ENCODE measurements around the gene GRIA4.
"Not testable (repeated sequence)": the region's sequence is repeated elsewhere in the genome, so short reads cannot be mapped to it uniquely, and the experiment has no call there.

The GRIA4 gene

DNA sequence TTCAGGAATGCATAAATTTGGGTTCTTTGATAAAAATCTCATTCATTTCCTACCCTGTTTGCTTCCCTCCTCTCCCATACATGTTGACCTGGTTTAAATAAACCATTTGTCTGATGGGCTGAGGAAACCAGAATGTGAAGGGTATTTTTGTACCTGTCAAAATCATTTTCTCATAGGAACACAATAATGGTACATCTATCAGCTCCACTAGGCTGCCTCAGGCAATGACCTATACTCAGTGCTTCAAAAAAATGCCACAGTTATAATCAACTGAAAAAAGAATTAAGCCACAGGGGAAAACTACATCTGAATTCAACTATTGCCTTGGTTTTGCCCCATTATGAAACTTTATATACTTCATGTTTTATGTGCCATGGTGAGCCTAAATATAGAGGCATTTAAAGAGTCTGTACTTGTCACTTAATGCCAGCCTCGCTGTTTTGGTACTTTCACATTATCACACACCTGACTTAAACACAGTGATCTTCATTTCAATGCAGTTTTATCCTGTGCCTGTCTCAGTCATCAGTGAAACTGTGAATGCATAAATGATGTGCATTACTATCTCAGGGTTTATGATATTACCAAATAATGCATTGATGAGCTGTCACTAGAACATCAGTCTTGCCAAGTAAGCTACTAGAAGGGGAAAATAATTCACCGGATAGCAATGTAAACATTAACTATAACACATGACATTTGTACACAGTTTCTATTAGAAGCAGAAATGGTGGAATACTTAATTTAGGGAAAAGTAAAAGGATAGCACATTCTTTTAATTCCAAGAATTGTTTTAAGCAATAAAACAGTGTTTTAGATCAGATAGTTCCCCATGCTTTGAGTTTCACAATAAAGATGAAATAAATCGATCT lies 319.4 kb downstream of the GRIA4 start:
- DNase-seq = no peak

DNA sequence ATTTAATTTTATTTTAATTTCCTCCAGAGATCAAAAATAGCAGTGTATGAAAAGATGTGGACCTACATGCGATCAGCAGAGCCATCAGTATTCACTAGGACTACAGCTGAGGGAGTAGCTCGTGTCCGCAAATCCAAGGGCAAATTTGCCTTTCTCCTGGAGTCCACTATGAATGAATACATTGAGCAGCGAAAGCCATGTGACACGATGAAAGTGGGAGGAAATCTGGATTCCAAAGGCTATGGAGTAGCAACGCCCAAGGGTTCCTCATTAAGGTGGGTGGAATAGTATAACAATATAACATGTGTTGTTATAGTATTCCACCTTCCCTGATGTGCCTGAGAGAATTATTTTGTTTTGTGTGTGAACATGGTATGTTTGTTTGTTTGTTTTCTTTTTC lies 323.8 kb downstream of the GRIA4 start:
- DNase-seq = no peak

DNA sequence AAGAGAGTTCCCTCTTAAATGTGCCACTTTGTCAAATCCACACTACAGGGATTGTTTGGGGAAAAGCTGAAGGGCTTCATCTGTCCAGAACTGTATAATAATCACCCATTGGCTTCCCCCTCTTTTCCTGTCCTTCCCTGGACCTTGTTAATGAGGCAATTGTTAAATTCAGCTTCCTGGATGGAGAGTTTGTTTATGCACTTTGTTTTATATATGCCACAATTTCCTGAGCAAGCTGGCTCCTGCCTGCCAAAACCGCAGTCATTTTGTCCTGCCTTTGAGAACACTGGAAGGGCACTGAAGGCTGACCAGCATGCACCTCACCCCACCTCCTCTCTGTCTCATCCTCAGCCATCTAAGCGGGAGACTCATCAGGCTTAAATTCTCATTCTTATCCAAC lies 325.9 kb downstream of the GRIA4 start:
- DNase-seq = no peak

DNA sequence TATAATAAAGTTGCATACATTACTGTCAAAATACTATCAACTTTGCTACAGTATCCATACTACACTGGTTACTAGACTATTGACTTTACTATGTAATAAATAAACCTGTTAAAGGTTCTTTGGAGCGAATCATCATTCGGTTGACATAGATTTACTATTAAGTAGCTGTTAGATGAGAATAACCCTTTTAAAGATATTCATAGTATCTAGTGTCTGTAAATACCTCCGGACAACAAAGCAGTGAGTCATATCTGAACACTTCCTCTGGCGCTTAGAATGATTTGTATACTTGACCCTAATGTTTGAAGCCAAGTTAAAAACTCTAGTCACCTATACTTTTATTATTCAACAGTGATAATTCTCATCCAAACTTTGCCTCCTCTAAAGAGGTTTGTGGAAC lies 327.5 kb downstream of the GRIA4 start:
- no peak for DNase-seq

DNA sequence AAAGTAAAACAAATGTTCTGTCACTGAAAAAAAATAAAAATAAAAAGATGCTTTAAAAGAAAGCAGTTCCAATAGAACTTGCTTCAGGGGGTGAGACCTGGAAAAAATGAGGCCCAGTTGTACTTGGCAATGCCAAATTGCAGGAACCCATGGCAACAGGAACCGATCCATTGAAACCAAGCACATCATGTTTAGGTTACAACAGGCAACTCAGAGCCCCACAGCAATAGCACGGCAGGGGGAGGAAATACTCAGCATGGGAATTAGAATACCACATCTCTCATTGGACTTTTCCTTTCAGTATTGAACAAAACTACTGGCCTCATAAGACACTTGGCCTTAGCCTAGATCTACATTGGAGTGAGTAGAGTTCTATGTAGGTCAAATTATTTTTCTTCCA lies 327.9 kb downstream of the GRIA4 start:
- no peak for DNase-seq

DNA sequence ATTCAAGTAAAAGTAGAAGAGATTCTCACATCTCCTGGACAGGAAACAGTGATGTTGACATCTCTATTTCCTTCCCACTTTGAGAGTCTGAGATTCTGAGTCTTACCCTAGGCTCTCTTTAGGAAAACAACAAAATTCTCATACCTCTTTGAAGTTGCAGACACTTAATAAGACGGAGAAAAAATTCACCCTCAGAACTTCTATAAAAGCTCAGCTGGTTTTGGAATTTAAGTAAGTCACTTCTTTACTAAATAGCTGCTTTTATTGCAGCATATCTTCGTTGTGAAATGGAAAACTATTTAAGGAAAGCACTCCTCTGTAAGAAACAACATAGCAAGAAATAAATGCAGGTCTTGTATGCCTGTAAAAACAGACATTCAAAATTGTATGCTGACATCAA lies 333.0 kb downstream of the GRIA4 start:
- no peak for DNase-seq

DNA sequence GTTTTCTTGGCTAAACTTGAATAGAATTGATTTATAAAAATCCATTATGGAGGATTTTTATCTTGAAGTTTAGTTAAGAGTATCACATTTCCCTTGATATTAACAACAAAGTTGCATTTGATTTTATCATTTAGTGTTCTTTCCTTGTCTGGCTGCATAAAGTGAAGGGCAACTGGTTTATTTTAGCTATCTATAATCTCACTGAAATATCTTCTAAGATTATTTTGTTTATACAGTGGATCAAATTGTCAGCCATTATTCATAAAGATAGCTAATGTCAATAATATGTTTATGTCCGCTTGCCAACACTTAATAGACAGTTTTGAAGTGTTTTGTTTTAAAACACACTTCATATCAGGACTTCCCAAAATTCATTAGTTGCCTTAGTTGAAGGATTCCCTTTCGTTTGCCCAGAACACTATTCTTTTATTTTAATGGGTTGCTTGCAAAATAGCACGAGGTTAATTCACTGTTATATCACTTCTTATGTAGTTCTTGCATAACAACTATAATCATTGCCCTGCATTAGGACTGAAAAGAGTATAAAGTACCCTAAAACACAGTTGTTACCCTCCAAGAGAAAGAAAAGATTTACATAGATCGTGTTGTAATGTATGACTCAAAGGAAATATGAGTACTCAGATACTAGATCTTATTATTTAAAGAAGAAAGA lies 339.2 kb downstream of the GRIA4 start:
- DNase-seq = no peak

DNA sequence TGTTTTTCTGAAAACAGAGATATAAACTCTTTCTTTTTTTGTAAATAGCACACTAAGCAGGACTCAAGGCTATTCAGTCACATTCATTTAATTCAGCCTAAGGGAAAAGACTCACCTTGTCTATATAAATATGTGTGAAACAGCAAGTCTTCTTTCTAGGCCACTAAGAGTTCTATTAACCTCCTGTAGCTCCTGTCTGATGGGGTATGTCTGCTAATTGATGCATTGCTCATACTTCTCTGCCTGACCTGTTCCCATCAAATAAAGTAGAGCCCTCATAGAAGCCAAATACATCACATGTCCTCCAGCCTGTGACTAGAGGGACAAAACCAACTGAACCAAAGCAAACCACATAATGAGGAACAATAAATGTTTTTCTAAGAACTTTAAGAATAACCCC lies 344.0 kb downstream of the GRIA4 start:
- DNase-seq = no peak

DNA sequence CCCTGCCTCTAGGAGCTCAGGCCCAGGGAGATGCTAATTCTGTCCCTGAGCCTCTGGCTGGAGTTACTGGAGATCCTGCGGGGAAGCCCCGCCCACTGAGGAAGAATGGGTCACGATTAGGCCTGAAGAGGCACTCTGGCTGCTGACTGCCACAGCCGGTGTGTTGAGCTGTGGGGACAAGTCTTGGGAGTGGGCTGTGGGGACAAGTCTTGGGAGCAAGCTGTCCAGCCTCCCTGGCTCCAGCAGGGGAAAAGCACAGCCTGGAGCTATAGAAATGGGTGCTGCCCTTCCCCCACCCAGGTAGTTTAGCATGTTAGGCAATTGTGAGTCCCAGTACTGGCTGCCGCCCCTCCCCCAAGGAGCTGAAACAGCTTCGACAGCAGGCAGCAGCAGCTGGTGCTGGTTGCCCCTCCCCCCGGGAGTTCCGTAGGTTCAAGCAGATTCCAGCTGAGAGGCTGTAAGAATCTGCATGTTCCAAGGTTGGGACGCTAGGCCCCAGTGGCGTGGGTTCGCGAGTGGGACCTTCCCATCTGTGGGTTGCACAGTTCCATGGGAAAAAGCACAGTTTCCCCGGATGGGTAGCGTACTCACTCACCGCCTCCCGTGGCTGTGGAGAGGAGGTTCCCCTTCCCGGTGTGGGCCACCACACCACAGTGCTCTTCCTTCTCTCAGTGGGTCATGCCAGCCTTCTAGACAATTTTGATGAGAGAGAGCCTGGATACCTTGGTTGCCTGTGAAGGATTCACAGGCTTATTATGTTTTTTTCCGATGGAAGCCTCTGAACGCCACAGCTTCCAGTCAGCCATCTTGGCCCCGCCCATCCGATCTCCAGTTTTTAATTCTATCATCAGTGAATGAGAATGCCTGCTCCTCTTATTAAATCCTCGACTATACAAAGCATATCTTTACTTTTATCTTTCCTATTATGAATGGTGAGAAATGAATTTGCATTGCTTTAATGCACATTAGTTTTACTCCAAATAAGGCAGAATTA lies 350.7 kb downstream of the GRIA4 start:
- DNase-seq = peak; percentile 37

DNA sequence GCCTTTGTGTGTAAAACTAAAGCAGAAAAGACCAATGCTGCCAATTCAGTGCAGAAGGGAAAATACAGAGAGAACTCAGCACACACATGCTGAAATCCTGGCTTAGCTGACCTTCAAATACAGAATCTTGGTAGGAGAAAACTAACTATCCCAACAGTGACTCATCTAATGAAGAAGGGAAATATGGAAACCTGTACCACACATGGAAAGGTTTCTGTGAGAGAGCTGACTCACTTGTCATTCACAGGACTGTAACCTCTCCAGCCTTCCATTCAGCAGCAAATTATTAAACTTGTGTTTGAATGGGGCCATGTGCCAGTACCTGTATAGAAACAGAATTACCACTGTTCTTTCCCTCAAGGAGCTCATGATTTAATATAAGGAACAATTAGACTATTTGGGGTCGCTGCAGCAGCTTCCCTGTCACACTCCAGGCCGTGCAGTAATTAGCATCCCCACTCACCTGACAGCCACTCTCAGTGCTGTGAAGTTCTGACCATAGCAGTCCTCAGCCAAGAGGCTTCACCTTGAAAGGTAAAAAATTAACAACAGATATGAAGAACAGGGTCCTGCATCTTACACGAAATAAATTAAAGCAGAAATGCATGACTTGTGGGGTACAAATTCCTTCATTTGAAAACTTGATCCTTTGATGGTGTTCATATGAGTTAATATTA lies 358.3 kb downstream of the GRIA4 start:
- no peak for DNase-seq

DNA sequence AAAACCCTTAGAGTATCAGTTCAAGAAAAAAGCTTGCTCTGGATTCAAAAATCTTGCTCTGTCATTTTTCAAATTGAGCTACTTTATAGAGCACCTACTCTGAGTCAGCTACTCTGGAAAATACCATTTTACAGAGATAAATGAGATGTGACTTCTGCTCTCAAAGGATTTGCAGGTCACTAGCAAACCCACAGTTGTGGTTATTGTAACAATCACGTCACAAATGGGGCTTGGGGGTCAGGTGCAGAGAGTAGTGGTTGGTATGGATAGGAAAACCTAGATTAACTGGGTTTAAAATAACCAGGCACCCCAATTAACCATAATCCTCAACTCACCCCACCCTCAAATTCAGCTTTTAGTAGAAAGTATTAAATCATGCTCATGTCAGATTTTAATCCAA lies 359.9 kb downstream of the GRIA4 start:
- no peak for DNase-seq

DNA sequence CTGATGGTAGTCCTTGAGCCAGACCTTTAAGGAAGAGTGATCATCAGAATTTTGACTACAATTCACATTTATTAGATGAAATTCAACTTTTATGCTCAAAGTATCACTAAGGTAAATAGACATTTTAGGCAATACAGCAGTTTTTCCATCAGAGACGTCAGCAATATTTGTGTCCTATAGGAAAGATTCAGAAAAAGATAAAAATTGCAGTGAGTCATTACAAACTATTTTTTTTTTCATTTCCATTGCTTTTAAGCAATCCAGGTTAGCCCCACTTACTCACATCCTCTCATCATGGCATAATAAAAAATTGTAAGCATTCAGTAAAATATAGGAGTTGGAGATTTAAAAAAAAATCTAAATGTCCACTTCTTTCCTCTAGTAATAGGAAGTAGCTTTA lies 365.3 kb downstream of the GRIA4 start:
- DNase-seq = no peak

DNA sequence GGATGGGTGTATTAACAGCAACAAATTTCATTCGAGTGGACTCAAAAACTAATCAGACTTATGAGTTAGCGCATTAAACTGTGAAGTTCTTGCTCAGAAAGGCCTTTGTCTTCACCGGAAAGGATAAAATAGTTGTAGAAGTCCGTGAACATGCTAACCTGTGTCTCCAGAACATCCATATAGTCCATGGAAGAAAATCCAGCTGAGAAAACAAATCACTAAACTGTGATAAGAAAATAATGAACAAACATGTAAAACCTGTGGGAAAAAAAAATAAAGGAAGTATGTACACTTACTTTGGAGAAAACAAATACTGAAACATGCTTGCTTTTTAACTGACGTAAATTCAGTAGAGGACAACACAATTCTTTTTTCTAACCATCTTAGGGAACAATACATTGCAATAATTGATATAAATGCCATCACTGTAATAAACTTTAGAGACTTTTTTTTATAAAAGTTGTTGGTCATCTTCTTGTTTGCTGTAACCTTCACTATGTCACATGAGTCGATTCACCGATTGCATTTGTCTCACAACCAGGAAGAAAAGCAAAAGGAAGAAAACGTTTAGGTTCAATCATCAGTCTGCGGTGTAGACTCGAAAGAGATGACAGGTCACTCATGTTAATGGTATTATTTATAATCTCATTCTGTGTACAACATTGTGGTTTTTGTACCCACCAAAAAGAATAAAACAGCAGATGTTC lies 370.3 kb downstream of the GRIA4 start:
- no peak for DNase-seq

DNA sequence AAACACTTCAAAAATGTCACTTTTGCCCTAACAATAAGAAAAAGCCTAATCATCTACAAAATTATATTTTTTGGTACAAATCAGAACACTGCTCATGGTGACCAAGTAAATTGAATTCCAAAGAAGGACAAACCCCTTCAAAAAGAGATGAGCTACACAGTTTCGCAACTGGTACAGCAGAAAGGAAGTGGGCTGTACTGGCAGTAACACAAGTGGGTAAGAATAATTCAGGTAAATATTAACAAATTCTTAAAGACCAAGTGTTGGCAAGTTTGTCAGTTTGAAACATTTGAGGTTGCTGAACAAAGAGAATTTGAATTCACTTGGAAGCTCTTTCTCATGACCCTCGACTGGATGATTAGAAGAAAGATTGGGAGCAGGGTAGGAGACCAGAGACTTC lies 376.7 kb downstream of the GRIA4 start:
- no peak for DNase-seq

DNA sequence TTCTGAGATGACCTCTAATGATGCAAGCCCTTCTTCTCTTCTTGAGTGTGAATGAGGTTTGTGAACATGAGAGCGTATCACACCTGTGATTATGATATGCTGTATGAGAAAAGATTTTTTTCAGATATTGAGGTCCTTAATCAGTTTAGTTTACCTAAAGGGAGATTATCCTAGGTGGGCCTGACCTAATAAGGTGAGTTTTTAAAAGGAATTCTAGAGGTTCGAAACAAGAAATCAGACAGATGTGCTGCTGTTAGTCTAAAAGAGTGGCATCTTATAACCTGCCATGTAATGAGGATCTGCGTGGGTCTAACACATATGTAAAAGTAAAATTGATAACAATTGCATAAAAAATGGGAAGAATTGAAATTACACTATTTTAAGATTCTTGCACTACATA lies 378.3 kb downstream of the GRIA4 start:
- no peak for DNase-seq

DNA sequence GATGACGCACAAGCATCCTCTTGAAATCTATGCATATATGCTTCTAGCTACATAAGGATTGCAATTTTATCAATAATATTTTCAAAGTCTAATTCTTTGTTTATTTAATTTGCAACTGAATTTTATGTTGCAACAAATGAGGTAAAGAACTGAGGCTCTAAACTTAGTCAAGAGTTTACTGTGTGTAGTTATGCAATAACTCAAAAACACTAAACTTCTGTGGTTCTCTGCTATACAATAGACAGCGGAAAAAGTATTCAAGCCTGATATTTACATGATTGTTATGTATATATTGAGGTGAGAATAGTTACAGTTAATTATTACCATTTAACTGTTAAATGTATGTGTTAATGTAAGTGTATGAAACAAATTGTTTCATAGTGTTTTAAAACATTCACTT lies 379.3 kb downstream of the GRIA4 start:
- DNase-seq = no peak

DNA sequence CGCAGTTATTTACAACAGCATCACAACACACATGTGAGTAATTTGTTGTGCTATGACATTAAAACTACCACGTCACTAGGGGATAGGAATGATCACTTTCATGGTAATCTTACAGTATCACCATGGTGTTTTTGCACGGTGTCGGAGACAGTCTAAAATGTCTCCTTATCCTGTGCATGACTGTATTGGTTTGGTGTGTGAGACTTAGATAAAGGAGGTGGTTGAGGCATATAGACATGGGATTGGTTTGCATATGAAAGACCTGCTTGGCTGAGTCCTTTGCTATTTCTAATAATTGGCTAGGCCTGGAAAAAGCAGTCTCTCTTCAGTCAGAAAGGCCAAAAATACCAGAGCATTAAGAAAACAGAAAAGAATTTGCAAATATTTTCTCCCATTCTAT lies 382.0 kb downstream of the GRIA4 start:
- DNase-seq = no peak

DNA sequence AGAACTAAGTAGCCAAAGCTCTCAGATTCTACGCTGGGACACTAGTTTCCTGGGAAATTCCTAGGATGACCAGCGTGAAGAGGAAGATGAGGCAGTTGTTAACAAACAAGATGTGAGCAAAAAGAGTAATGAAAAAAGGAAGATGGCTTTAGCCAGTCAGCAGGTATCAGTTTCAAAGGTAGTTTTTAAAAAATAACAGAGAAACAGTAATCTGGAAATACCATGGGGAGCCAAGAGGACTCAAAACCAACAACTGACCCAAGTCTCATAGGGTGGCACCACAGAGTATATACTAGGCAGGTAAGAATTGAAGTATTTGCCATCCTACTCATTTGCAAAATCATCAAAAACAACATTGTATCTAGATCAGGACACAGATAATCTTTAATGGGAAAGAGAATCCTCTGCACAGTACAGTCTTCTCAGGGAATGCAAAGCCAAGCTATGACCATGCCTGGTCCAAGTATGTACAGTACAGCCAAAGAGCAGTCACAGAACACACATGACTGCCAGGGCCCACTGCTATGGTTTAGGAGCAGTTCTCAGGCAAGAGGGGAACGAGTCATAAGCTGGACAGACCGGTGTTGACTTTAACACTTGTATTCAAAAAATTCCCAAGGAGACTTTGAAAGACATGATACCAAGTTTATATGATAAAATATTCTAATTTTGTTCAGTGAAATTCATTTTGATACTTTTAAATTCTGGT lies 391.6 kb downstream of the GRIA4 start:
- no peak for DNase-seq

DNA sequence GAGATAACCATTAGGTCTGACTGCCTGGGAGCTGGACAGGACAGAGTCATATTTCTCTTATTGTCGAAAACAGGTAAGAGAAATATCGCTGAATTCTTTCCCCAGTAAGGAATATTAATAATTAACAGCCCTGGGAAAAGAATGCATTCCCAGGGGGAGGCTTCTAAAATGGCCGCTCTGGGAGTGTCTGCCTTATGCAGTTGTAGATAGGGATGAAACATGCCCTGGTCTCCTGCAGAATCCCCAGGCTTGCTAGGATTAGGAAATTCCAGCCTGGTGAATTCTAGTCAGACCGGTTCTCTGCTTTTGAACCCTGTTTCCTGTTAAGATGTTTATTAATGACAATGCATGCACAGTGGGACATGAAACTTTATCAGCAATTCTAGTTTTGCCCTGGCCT lies 393.2 kb downstream of the GRIA4 start:
- DNase-seq = not testable (repeated sequence)

DNA sequence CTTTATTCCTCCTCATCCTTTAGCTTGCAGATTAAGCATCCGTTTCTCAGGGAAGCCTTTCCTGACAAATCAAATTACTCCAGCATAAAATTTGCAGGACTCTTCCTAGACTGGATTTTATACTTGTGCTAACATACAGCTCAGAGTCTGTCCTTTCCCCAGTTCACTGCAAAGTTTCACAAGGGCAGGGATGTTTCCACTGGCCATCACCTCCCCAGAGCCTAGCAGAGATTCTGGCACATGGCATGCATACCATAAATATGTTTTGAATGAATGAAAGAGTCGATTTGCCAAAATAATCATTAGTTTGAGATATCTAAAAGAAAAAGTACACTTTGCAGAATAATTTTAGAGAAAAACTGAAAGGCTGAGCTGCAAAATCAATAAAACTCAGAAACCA lies 401.6 kb downstream of the GRIA4 start:
- no peak for DNase-seq

DNA sequence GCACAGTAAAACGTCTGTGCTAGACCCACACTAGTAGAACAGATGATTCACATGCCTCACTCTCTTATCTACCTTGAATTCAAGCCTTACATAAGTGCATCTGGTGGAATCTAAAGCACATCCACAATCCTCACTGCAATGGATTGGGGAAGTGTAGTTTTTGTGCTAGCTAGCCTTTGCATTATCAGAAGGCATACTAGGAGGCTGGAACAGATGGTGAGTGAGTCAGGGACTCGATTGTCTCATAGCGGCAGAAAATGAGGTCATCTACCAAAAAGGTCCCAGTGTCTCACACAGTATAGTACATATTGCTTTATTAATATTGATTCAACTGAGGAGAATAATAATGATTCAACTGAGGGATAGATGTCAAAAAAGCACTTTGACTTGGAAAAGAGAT lies 402.9 kb downstream of the GRIA4 start:
- no peak for DNase-seq
